PC-3 (cell line): Measurements from ENCODE around the gene CTXN1.

Source experiments
- EZH2 ChIP-seq: fragments of 300-600 bp; sonication (generic); IDR thresholded peaks from one replicate; pipeline ENCODE4 v1.6.1; 2017; ENCODE audit warnings: antibody characterized with exemption, mild to moderate bottlenecking, low read length; ENCODE audit not compliant: unreplicated experiment
- TF ChIP-seq, protein P1 (sequence below): fragments of 300-600 bp; sonication (generic); conservative IDR thresholded peaks from 2 replicates; pipeline ENCODE4 v1.5.1; 2017; ENCODE audit warnings: antibody characterized with exemption, low read depth, mild to moderate bottlenecking, low read length

- TF ChIP-seq, protein P1, sequence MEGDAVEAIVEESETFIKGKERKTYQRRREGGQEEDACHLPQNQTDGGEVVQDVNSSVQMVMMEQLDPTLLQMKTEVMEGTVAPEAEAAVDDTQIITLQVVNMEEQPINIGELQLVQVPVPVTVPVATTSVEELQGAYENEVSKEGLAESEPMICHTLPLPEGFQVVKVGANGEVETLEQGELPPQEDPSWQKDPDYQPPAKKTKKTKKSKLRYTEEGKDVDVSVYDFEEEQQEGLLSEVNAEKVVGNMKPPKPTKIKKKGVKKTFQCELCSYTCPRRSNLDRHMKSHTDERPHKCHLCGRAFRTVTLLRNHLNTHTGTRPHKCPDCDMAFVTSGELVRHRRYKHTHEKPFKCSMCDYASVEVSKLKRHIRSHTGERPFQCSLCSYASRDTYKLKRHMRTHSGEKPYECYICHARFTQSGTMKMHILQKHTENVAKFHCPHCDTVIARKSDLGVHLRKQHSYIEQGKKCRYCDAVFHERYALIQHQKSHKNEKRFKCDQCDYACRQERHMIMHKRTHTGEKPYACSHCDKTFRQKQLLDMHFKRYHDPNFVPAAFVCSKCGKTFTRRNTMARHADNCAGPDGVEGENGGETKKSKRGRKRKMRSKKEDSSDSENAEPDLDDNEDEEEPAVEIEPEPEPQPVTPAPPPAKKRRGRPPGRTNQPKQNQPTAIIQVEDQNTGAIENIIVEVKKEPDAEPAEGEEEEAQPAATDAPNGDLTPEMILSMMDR: no peak
- no peak for TF ChIP-seq EZH2
Measured at GRCh38 chr19:7920519-7921301, 5.2 kb downstream of the CTXN1 start.
